OCI-LY1 (cell line): ENCODE measurements around the gene NOL11.
"Not testable (repeated sequence)": the region's sequence is repeated elsewhere in the genome, so short reads cannot be mapped to it uniquely, and the experiment has no call there.

ENCODE experiments used
- H2AFZ ChIP-seq: fragments of 200-600 bp; sonication (generic), shearing (Covaris generic); 2 replicates; pipeline ENCODE4 v1.6.0; 2014; ENCODE audit warnings: antibody characterized with exemption, mild to moderate bottlenecking, low read length
- H3F3A ChIP-seq: fragments of 200-600 bp; sonication (generic), shearing (Covaris generic); 2 replicates; pipeline ENCODE4 v1.6.0; 2014; ENCODE audit warnings: mild to moderate bottlenecking, antibody characterized with exemption, low read length, moderate library complexity; ENCODE audit not compliant: insufficient read depth
- H3K27ac ChIP-seq: fragments of 200-600 bp; sonication (generic); 2 replicates; pipeline ENCODE4 v1.5.1; 2014; ENCODE audit warnings: low read length, mixed run types, mild to moderate bottlenecking, low read depth; ENCODE audit not compliant: poor library complexity, severe bottlenecking
- H3K27me3 ChIP-seq: fragments of 200-600 bp; sonication (generic); 2 replicates; pipeline ENCODE4 v1.6.0; 2014; ENCODE audit warnings: antibody characterized with exemption, mild to moderate bottlenecking, low read length, moderate library complexity; ENCODE audit not compliant: insufficient read depth
- H3K36me3 ChIP-seq: fragments of 200-600 bp; sonication (generic); 2 replicates; pipeline ENCODE4 v1.6.1; 2014; ENCODE audit warnings: mild to moderate bottlenecking, antibody characterized with exemption, low read length, moderate library complexity, mixed read lengths; ENCODE audit not compliant: insufficient read depth
- H3K4me1 ChIP-seq: fragments of 200-600 bp; sonication (generic); 2 replicates; pipeline ENCODE4 v1.5.1; 2014; ENCODE audit warnings: mild to moderate bottlenecking, low read length, moderate library complexity; ENCODE audit not compliant: insufficient read depth, severe bottlenecking
- H3K4me2 ChIP-seq: fragments of 200-600 bp; sonication (generic), shearing (Covaris generic); 2 replicates; pipeline ENCODE4 v1.6.1; 2014; ENCODE audit warnings: low read length
- H3K4me3 ChIP-seq: fragments of 200-600 bp; sonication (generic); 2 replicates; pipeline ENCODE4 v1.5.1; 2014; ENCODE audit warnings: low read length, low read depth, mild to moderate bottlenecking, mixed read lengths; ENCODE audit not compliant: poor library complexity, severe bottlenecking
- H3K79me2 ChIP-seq: fragments of 200-600 bp; shearing (Covaris generic); 2 replicates; pipeline ENCODE4 v1.6.1; 2016; ENCODE audit warnings: mixed run types, low read length, mixed read lengths; ENCODE audit not compliant: insufficient read depth
- H3K9ac ChIP-seq: fragments of 200-600 bp; sonication (generic), shearing (Covaris generic); 2 replicates; pipeline ENCODE4 v1.6.1; 2014; ENCODE audit warnings: mild to moderate bottlenecking, low read length, mixed read lengths
- H3K9me2 ChIP-seq: fragments of 200-600 bp; sonication (generic), shearing (Covaris generic); 2 replicates; pipeline ENCODE4 v1.6.1; 2014; ENCODE audit warnings: low read depth, mild to moderate bottlenecking, low read length, mixed read lengths
- H3K9me3 ChIP-seq: fragments of 200-600 bp; shearing (Covaris generic); 2 replicates; pipeline ENCODE4 v1.6.1; 2014; ENCODE audit warnings: low read length, mixed read lengths
- H4K20me1 ChIP-seq: fragments of 200-600 bp; sonication (generic), shearing (Covaris generic); 2 replicates; pipeline ENCODE4 v1.6.0; 2016; ENCODE audit warnings: mild to moderate bottlenecking, low read length; ENCODE audit not compliant: insufficient read depth
- EZH2 ChIP-seq: fragments of 200-600 bp; sonication (generic), shearing (Covaris generic); IDR thresholded peaks from 2 replicates; pipeline ENCODE4 v1.8.0; 2017; ENCODE audit warnings: borderline replicate concordance, mixed run types, mild to moderate bottlenecking, antibody characterized with exemption, low read length, moderate library complexity, mixed read lengths
- TF ChIP-seq, protein P1 (sequence below): fragments of 200-600 bp; sonication (generic), shearing (Covaris generic); IDR thresholded peaks from 2 replicates; pipeline ENCODE4 v1.5.1; 2017; ENCODE audit warnings: mild to moderate bottlenecking, antibody characterized with exemption, low read length, moderate library complexity, mixed read lengths

NOL11 gene

DNA sequence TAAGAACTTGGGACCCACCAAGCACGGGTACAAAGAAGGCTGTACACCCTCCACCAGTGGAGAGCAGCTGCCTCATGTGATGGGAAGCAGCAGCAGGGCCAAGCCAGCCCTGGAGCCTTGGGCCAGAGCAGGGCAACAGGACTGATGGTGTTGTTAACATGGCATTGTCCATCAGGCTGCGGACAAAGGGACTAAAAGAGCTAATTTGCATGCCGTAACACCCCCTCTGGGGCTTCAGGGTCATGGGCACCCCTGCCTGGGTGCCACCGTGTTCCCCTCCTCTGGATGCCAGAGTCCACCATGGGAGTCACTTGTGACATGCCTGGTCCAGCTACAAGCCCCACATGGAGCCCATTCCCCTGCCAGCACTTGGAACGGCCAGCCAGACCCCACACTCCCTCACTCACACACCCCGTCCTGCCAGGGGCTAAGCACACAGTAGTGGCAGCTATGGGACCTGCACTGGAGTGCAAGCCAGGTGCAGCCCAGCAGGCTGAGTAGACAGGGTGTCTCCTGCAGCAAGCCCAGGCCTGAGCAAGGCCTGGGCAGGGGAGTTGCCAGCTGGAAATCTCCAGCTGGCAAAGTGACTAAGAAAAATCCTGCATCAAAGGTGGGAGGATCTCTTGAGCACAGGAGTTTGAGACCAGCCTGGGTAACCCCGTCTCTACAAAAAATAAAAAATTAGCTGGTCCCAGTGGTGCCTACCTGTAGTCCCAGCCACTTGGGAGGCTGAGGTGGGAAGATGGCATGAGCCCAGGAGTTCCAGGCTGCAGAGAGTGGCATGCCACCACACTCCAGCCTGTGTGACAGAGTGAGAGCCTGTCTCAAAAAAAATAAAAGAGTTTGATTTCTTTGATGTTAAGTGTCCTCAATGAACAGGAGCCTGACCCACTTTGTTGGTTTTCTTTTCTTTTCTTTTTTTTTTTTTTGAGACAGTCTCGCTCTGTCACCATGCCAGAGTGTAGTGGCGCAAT, 33.7 kb downstream of the NOL11 start:
- TF ChIP-seq, protein P1, sequence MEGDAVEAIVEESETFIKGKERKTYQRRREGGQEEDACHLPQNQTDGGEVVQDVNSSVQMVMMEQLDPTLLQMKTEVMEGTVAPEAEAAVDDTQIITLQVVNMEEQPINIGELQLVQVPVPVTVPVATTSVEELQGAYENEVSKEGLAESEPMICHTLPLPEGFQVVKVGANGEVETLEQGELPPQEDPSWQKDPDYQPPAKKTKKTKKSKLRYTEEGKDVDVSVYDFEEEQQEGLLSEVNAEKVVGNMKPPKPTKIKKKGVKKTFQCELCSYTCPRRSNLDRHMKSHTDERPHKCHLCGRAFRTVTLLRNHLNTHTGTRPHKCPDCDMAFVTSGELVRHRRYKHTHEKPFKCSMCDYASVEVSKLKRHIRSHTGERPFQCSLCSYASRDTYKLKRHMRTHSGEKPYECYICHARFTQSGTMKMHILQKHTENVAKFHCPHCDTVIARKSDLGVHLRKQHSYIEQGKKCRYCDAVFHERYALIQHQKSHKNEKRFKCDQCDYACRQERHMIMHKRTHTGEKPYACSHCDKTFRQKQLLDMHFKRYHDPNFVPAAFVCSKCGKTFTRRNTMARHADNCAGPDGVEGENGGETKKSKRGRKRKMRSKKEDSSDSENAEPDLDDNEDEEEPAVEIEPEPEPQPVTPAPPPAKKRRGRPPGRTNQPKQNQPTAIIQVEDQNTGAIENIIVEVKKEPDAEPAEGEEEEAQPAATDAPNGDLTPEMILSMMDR = no peak
- no peak for TF ChIP-seq EZH2
- Histone ChIP-seq H3K4me1 (no peaks in the 10 kb centered on the region), H3K9me2 (no peaks in the 10 kb centered on the region), H2AFZ (no peak overlapping the region), H3F3A (no peaks in the 10 kb centered on the region), H3K4me2 (no peak overlapping the region), H4K20me1 (no peaks in the 10 kb centered on the region), H3K4me3 (no peak overlapping the region), H3K79me2 (no peaks in the 10 kb centered on the region), H3K9me3 (peaks cover 8% of the 10 kb centered on the region), H3K9ac (no peak overlapping the region), H3K27me3 (no peaks in the 10 kb centered on the region), H3K36me3 (peaks cover 51% of the 10 kb centered on the region), H3K27ac (no peak overlapping the region)

DNA sequence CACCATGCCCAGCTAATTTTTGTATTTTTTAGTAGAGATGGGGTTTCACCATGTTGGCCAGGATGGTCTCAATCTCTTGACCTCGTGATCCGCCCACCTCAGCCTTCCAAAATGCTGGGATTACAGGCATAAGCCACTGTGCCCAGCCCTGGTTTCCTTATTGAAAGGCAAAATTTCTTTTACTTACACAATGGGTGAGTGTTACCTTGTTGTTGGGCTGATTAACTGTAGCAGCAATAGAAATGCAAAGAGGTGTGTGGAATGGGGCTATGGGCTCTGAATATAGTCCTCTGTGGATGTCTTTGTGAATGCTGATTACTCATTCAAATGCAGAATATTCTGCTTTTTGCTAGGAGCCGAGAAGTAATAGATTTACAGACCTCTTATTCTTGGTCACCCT, 34.4 kb downstream of the NOL11 start:
- H3K4me2 ChIP-seq, H3K4me3 ChIP-seq: not testable (repeated sequence)
- peaks cover 44% of the 10 kb centered on the region for H3K36me3 ChIP-seq

DNA sequence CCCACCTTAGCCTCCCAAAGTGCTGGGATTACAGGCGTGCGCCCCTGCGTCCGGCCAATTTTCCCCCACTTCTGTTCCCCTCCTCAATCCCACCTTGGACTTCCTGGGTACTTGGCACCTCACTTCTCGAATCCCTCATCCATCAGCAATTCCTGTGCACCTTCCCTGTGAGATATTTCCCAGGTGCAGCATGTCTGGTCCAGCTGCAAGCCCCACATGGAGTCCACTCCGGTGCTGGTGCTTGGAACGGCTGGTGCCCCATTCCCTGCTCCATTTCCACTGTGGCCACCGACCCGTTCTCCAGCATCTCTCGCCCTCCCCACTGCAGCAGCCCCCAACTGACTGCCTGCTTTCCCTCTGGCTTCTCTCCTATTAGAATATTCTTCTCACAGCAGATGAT, 35.3 kb downstream of the NOL11 start:
- Histone ChIP-seq H3F3A (no peaks in the 10 kb centered on the region), H3K4me2 (no peak overlapping the region), H3K4me1 (no peaks in the 10 kb centered on the region), H4K20me1 (no peaks in the 10 kb centered on the region), H3K27me3 (no peaks in the 10 kb centered on the region), H3K9me3 (peaks cover 8% of the 10 kb centered on the region), H3K9ac (no peak overlapping the region), H2AFZ (no peak overlapping the region), H3K79me2 (no peaks in the 10 kb centered on the region), H3K36me3 (peaks cover 36% of the 10 kb centered on the region), H3K4me3 (no peak overlapping the region), H3K27ac (no peak overlapping the region), H3K9me2 (no peaks in the 10 kb centered on the region)
- TF ChIP-seq, protein P1 = no peak
- no peak for TF ChIP-seq EZH2

More for the DNA sequence above, 34.4 kb downstream of the NOL11 start:
- not testable (repeated sequence) for H3K9me3 ChIP-seq, H4K20me1 ChIP-seq, H3K27me3 ChIP-seq, H3K4me1 ChIP-seq, H2AFZ ChIP-seq, H3K9me2 ChIP-seq, H3K9ac ChIP-seq, H3F3A ChIP-seq, H3K27ac ChIP-seq, H3K79me2 ChIP-seq
